ENCODE data around the gene SLC12A4.
"Not testable (repeated sequence)": the region's sequence is repeated elsewhere in the genome, so short reads cannot be mapped to it uniquely, and the experiment has no call there.

The SLC12A4 gene

GRCh38 chr16:67941469-67942199 lies 26.8 kb downstream of the SLC12A4 start:
- no peak for DNase-seq (ENCODE audit: low read depth)

- no peak for DNase-seq (ENCODE audit: low read depth)
These were observed 27.9 kb downstream of the SLC12A4 start for GRCh38 chr16:67940446-67941089.

- DNase-seq (ENCODE audit: low read depth), result no peak
These were observed 28.7 kb downstream of the SLC12A4 start for GRCh38 chr16:67939507-67940445.

- not testable (repeated sequence) for DNase-seq (ENCODE audit: low read depth)
These were observed 30.7 kb downstream of the SLC12A4 start for GRCh38 chr16:67937713-67938112.

- DNase-seq (ENCODE audit: low read depth), result peak; percentile 55
These were observed 31.4 kb downstream of the SLC12A4 start for GRCh38 chr16:67936880-67937605.

- DNase-seq (ENCODE audit: low read depth), result no peak
These were observed 32.1 kb downstream of the SLC12A4 start, which contains the start of gene PSMB10 for GRCh38 chr16:67936124-67936879. Gene PSMB10, minus strand, starts transcription at chr16:67936850. Its CDS starts 101 bp downstream, at chr16:67936749.

- DNase-seq (ENCODE audit: low read depth), result peak; percentile 96
These were observed 32.9 kb downstream of the SLC12A4 start for GRCh38 chr16:67935402-67936123.

- DNase-seq (ENCODE audit: low read depth), result no peak
These were observed 33.4 kb downstream of the SLC12A4 start for GRCh38 chr16:67935101-67935401.

GRCh38 chr16:67934306-67935100 lies 33.9 kb downstream of the SLC12A4 start:
- no peak for DNase-seq (ENCODE audit: low read depth)

GRCh38 chr16:67933805-67934204 lies 34.6 kb downstream of the SLC12A4 start:
- DNase-seq (ENCODE audit: low read depth), result no peak

- no peak for DNase-seq (ENCODE audit: low read depth)
These were observed 36.0 kb downstream of the SLC12A4 start for GRCh38 chr16:67932462-67932840.

GRCh38 chr16:67931712-67932461 lies 36.5 kb downstream of the SLC12A4 start, which contains the start of gene CTRL:
Gene CTRL, minus strand, starts transcription at chr16:67931862. Its CDS starts 10 bp downstream, at chr16:67931852.
- DNase-seq (ENCODE audit: low read depth), result no peak

- no peak for DNase-seq (ENCODE audit: low read depth)
These were observed 37.7 kb downstream of the SLC12A4 start for GRCh38 chr16:67930678-67931211.

- no peak for DNase-seq (ENCODE audit: low read depth)
These were observed 38.2 kb downstream of the SLC12A4 start for GRCh38 chr16:67930191-67930590.

GRCh38 chr16:67928561-67929364 lies 39.7 kb downstream of the SLC12A4 start:
- peak; percentile 49 for DNase-seq (ENCODE audit: low read depth)

- DNase-seq (ENCODE audit: low read depth), result no peak
These were observed 40.3 kb downstream of the SLC12A4 start for GRCh38 chr16:67928147-67928546.

- no peak for DNase-seq (ENCODE audit: low read depth)
These were observed 41.1 kb downstream of the SLC12A4 start for GRCh38 chr16:67927131-67927941.
